22Rv1 (cell line): ENCODE results near the gene MRPL38.

Experiments
- ZFX ChIP-seq: fragments of 450-650 bp; IDR thresholded peaks from 2 replicates; pipeline ENCODE4 v1.6.1; 2017; ENCODE audit warnings: antibody characterized with exemption, borderline replicate concordance
- TF ChIP-seq, protein P1 (sequence below): fragments of 450-650 bp; IDR thresholded peaks from 2 replicates; pipeline ENCODE4 v1.5.1; 2017; ENCODE audit warnings: mild to moderate bottlenecking

DNA sequence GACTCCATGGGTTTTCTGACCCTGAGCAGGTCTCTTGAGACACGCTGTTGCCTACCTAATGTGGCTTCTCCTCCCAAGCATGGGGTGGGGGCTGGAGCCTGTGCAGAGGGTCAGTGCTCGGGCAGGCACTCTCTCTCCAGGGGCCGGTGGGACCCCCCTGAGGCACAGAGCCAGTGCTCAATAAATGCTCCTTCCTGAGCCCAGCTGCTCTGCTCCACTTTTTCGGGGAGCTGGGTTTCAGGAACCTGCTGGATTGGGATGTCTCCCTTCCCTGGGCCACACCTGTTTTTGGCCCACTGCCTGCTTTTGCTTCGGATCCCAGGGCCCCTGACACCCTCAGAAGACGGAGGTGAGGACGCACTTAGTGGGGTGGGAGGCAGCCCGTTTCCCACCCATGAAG lies 6.6 kb downstream of the MRPL38 start:
- TF ChIP-seq, protein P1, sequence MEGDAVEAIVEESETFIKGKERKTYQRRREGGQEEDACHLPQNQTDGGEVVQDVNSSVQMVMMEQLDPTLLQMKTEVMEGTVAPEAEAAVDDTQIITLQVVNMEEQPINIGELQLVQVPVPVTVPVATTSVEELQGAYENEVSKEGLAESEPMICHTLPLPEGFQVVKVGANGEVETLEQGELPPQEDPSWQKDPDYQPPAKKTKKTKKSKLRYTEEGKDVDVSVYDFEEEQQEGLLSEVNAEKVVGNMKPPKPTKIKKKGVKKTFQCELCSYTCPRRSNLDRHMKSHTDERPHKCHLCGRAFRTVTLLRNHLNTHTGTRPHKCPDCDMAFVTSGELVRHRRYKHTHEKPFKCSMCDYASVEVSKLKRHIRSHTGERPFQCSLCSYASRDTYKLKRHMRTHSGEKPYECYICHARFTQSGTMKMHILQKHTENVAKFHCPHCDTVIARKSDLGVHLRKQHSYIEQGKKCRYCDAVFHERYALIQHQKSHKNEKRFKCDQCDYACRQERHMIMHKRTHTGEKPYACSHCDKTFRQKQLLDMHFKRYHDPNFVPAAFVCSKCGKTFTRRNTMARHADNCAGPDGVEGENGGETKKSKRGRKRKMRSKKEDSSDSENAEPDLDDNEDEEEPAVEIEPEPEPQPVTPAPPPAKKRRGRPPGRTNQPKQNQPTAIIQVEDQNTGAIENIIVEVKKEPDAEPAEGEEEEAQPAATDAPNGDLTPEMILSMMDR = no peak
- no peak for TF ChIP-seq ZFX
